Ovary (tissue), 9 donors: ENCODE measurements around the gene MUC13. TPM values are rescaled to one million over a fixed set of nuclear protein-coding genes. Genes with fewer than 3 reads are reported as not detected.

Source experiments
- DNase-seq, 5 donors: peaks; one replicate each; pipeline ENCODE4 v3.0.0-alpha.2; 2019 to 2020
- H3K27ac ChIP-seq, 2 donors: fragments of 200-600 bp; one replicate each; pipeline versions ENCODE4 v1.5.1 to v1.8.0; 2019 to 2022
- H3K27me3 ChIP-seq: fragments of 200-600 bp; one replicate; pipeline ENCODE4 v1.8.0; 2022
- H3K36me3 ChIP-seq: fragments of 200-600 bp; sonication (generic); one replicate; pipeline ENCODE4 v1.5.1; 2019
- H3K4me1 ChIP-seq: one replicate; pipeline ENCODE4 v1.8.1; 2013; ENCODE audit warnings: mild to moderate bottlenecking, moderate library complexity; ENCODE audit not compliant: insufficient read depth
- H3K4me3 ChIP-seq: fragments of 200-600 bp; sonication (generic); one replicate; pipeline ENCODE4 v1.5.1; 2017
- H3K9me3 ChIP-seq, 2 donors: fragments of 200-600 bp in 1 of 2; sonication (generic) in 1 of 2; one replicate each; pipeline versions ENCODE4 v1.5.1 to v1.8.1; 2013 to 2019; ENCODE audit warnings: mild to moderate bottlenecking in 1 of 2, moderate library complexity in 1 of 2
- EP300 ChIP-seq: sonication (generic); formaldehyde crosslinking; IDR thresholded peaks from one replicate; pipeline ENCODE4 v1.6.1; 2017; ENCODE audit warnings: antibody characterized with exemption
- POLR2A ChIP-seq: fragments of 450-650 bp; IDR thresholded peaks from one replicate; pipeline ENCODE4 v1.6.1; 2017; ENCODE audit warnings: antibody characterized with exemption, mild to moderate bottlenecking, moderate library complexity
- WGBS, 3 donors: extraction: QIAGEN DNeasy Blood & Tissue Kit in 1 of 3; methylation state at CpG; one replicate each; pipeline versions ENCODE4 v1.1.5 to v1.1.7; 2013 to 2017; 5-methylcytosine and 5-hydroxymethylcytosine counted together
- intact Hi-C, 4 donors: fragments of 100-400 bp; cut with DNase I; formaldehyde crosslinking; loops; one replicate each; pipeline versions ENCODE4 v1.11.0 to v1.15.1; 2022 to 2023
- polyA plus RNA-seq, 2 donors: library from polyadenylated mRNA; stranded (reverse); fragments of 200-250 nt in 1 of 2; fragments of 350-450 nt in 1 of 2; fragmentation: Illumina TruSeq in 1 of 2; extraction: RNeasy Lipid Tissue Mini Kit (QIAGEN cat#74804) in 1 of 2; gene quantifications; one replicate each; pipeline ENCODE4 v1.2.3, GENCODE V29; 2013 to 2014
- total RNA-seq, 7 donors: library from RNA; depleted of rRNA in 2 of 7; stranded (reverse); fragments of >200 nt in 2 of 7; fragmentation: NEBNext Ultra II Directional in 3 of 7; extraction: Animal tissue kit (Norgen Biotek cat#: 25700) in 3 of 7; gene quantifications; one replicate each; pipeline versions ENCODE4 v1.1.0 to v1.2.4, GENCODE V29; 2016 to 2023
- TF ChIP-seq, protein P1 (sequence below), 3 donors: fragments of 450-650 bp in 2 of 3; fragments of 200-600 bp in 1 of 3; IDR thresholded peaks; one replicate each; pipeline versions ENCODE4 v1.5.1 to v1.8.0; 2016 to 2022; ENCODE audit warnings: antibody characterized with exemption in 3 of 3, mild to moderate bottlenecking in 1 of 3
- donor health status: DM: no; HTN: no; CAD: no; lungs with moderate emphysema.
- donor health status: DM: no; HTN: no; CAD: no.
- donor health status: Bipolar disorder and iron deficiency.
- donor health status: DM: yes; HTN: yes; CAD: no.
- donor health status: DM: no; HTN: no; CAD: no.
- donor health status: DM: yes; HTN: yes; CAD: no.

Gene MUC13
- total and polyA plus RNA-seq, 9 donors, result 0.04 to 1.5 (median 0.23) TPM; not detected in 4

DNA sequence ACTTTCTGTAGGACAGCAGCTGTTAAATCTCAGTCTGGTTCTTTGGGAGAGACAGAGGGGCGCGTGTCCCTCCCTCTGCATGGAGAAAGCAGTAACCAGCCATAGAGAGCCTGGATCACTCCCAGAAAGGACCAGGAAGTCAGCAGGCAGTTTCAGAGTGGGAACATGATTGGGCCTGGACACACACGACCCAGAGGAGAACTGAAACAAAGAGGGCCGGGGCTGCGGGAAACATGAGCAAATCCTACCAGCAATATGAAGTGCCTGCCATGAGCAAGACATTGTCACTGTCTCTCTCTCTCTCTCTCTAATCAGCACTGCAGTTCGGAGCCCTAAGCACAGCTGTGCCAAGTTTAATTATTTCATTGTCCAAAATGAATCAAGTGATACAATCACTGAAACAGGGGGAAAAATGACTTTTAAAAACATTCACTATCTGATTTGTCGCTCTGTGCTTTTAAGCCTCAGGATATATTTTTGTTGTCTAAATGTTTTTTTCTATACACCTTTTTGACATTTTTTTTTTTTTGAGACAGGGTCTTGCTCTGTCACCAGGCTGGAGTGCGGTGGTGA is 17.6 kb downstream of the MUC13 start:
- intact Hi-C loops, result no loop called here
- TF ChIP-seq, protein P1, sequence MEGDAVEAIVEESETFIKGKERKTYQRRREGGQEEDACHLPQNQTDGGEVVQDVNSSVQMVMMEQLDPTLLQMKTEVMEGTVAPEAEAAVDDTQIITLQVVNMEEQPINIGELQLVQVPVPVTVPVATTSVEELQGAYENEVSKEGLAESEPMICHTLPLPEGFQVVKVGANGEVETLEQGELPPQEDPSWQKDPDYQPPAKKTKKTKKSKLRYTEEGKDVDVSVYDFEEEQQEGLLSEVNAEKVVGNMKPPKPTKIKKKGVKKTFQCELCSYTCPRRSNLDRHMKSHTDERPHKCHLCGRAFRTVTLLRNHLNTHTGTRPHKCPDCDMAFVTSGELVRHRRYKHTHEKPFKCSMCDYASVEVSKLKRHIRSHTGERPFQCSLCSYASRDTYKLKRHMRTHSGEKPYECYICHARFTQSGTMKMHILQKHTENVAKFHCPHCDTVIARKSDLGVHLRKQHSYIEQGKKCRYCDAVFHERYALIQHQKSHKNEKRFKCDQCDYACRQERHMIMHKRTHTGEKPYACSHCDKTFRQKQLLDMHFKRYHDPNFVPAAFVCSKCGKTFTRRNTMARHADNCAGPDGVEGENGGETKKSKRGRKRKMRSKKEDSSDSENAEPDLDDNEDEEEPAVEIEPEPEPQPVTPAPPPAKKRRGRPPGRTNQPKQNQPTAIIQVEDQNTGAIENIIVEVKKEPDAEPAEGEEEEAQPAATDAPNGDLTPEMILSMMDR (IDR thresholded peaks at IDR 0.05), result no peak
- TF ChIP-seq EP300, result no peak
- no peak for TF ChIP-seq POLR2A
- WGBS, 3 donors, result 58 to 61% (median 61%) methylated on average over 8 of the region's 8 CpGs
- H3K27me3 ChIP-seq, result no peaks in the 10 kb centered on the region
- no peak overlapping the region for H3K27ac ChIP-seq
- no peaks in the 10 kb centered on the region for H3K4me1 ChIP-seq
- no peaks in the 10 kb centered on the region for H3K9me3 ChIP-seq
- no peak overlapping the region for H3K4me3 ChIP-seq
- no peaks in the 10 kb centered on the region for H3K36me3 ChIP-seq
- no peak for DNase-seq

DNA sequence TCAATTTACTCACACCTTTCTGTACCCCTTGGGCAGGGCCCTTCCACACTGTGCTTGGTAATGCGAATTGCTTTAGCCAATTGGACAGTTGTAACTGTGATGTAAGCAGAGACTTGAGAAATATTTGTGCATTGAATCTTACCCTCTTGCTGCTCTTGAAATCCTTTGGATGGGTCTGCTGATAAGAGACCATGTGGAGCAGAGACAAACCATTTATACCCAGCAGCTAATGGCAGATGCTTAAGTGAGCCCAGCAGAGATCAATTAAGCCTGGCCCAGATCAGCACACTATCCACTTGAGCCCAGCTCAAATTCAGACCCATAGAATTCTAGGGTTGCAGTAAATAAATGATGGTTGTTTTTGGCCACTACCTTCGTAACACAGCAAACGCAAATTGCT is 19.3 kb downstream of the MUC13 start:
- H3K27ac ChIP-seq, result no peak overlapping the region
- no peak overlapping the region for H3K4me3 ChIP-seq
- no peaks in the 10 kb centered on the region for H3K4me1 ChIP-seq
- TF ChIP-seq, protein P1 (IDR thresholded peaks at IDR 0.05), result no peak
- no peak for TF ChIP-seq EP300
- no peak for TF ChIP-seq POLR2A
- no peaks in the 10 kb centered on the region for H3K9me3 ChIP-seq
- H3K36me3 ChIP-seq, result no peaks in the 10 kb centered on the region
- H3K27me3 ChIP-seq, result no peaks in the 10 kb centered on the region
- intact Hi-C loops, result no loop called here
- 92 to 96% (median 94%) methylated on average over 3 of the region's 3 CpGs for WGBS, 3 donors
- no peak for DNase-seq

DNA sequence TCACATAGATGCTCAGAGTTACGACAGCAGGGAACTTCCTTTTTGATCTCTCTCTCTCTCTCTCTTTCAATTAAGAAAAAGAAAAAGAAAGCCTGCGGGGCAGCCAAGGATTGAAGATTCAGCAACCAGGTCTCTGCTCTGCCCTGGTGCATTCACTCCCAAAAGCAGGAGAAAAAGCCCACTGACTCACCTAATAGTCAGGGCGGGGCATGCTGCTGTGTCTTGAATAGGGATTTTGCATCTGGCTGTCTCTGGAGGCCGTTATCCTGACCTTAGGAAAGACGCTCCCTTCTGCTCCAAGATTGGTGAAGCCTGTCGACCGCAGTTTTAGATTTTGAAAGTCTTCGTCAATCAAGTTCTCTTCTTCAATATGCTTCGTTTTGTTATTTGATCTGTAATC is 26.6 kb downstream of the MUC13 start:
- Histone ChIP-seq H3K36me3 (no peaks in the 10 kb centered on the region), H3K4me3 (no peak overlapping the region), H3K9me3 (no peaks in the 10 kb centered on the region), H3K27me3 (no peaks in the 10 kb centered on the region), H3K27ac (no peak overlapping the region), H3K4me1 (no peaks in the 10 kb centered on the region)
- DNase-seq, result no peak
- WGBS, 3 donors, result 71 to 79% (median 74%) methylated on average over 9 of the region's 9 CpGs
- TF ChIP-seq EP300 (no peak), POLR2A (no peak)
- TF ChIP-seq, protein P1 (IDR thresholded peaks at IDR 0.05), result no peak
- intact Hi-C loops, result loop anchor here in 1 of 4 donors (10.0 kb wide), 1 partner anchor 343 kb away; no protein-coding TSS in a partner anchor

DNA sequence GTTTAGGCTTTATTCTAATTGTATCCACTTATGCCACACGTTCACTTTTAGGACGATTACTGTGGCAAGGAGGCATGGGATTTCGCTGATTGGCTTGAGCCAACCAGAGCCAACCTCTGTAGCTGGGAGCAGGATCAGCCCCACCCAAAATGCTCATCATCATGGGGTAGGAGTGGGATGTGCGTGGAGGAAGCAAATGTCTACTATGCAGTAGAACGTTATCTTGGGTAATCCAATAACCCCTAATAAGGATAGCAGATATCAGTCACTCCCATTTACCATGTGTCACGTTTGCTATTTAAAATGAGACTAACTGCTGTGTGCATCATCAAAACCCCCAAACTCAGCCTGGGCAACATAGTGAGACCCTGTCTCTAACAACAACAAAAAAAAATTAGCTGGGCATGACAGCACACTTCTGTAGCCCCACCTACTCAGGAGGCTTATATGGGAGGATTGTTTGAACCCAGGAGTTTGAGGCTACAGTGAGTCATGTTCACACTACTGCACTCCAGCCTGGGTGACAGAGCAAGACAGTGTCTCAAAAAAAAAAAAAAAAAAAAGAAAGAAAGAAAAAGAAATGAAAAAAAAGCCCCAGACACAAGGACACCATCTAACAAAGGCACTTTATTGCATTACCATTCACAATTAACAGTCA is 29.6 kb downstream of the MUC13 start:
- H3K4me1 ChIP-seq, result peaks cover 1% of the 10 kb centered on the region
- DNase-seq, result no peak
- WGBS, 3 donors, result 73 to 80% (median 79%) methylated on average over 6 of the region's 6 CpGs
- no peaks in the 10 kb centered on the region for H3K27me3 ChIP-seq
- intact Hi-C loops, result loop anchor here in 2 of 4 donors (5.0 to 10.0 kb wide), 2 partner anchors 340 to 343 kb away; no protein-coding TSS in a partner anchor
- H3K4me3 ChIP-seq, result no peak overlapping the region
- no peak overlapping the region for H3K27ac ChIP-seq
- TF ChIP-seq POLR2A (no peak), EP300 (no peak)
- TF ChIP-seq, protein P1 (IDR thresholded peaks at IDR 0.05), result no peak
- H3K9me3 ChIP-seq, result no peaks in the 10 kb centered on the region
- H3K36me3 ChIP-seq, result no peaks in the 10 kb centered on the region
